ENCODE measurements around the gene SGSH. TPM values are rescaled to one million over a fixed set of nuclear protein-coding genes. Genes with fewer than 3 reads are reported as not detected.

The SGSH gene
- total RNA-seq, 1 experiment from 2014 or later = 42.8 TPM

GRCh38 chr17:80246726-80247125 is 26.6 kb upstream of the SGSH start:
- H3K9me3 Mint-ChIP-seq (ENCODE audit: unreplicated experiment) = no peaks in the 10 kb centered on the region
- H3K27ac Mint-ChIP-seq (ENCODE audit: unreplicated experiment) = no peak overlapping the region
- Histone ChIP-seq H3K4me1 (no peaks in the 10 kb centered on the region), H3K27me3 (replicated peaks; ENCODE audit: control insufficient read depth, insufficient read depth, low read length) (no peaks in the 10 kb centered on the region), H3K4me3 (ENCODE audit: low read depth, low read length) (no peak overlapping the region), H3K9me3 (no peaks in the 10 kb centered on the region), H3K36me3 (ENCODE audit: control insufficient read depth, insufficient read depth, low read length) (0 out of 2 replicates have a peak, but pooled peaks cover 2% of the 10 kb centered on the region)
- intact Hi-C loops (cut with micrococcal nuclease; ENCODE audit: unreplicated experiment) = no loop called here
- H3K4me3 Mint-ChIP-seq (ENCODE audit: unreplicated experiment) = no peak overlapping the region
- TF ChIP-seq CTCF (IDR thresholded peaks at IDR 0.05; ENCODE audit: insufficient read depth in 1 of 2, low read depth in 1 of 2, low read length in 1 of 2, severe bottlenecking in 1 of 2, unreplicated experiment in 1 of 2) = no peak
- H3K4me1 Mint-ChIP-seq (ENCODE audit: low read depth, unreplicated experiment) = no peaks in the 10 kb centered on the region
- CTCF ChIA-PET = no interaction called here
- no peak for DNase-seq
- no TSS peak for BruUV-seq (replicated peaks)
- peaks cover 7% of the 10 kb centered on the region for H3K36me3 Mint-ChIP-seq (ENCODE audit: insufficient read depth, unreplicated experiment)
- H3K27me3 Mint-ChIP-seq (ENCODE audit: insufficient read depth, unreplicated experiment) = no peaks in the 10 kb centered on the region
- POLR2A ChIA-PET = no interaction called here

GRCh38 chr17:80246266-80246681 is 26.1 kb upstream of the SGSH start:
- CTCF ChIA-PET = no interaction called here
- Mint-ChIP-seq H3K4me1 (ENCODE audit: low read depth, unreplicated experiment) (no peaks in the 10 kb centered on the region), H3K27ac (ENCODE audit: unreplicated experiment) (no peak overlapping the region), H3K4me3 (ENCODE audit: unreplicated experiment) (no peak overlapping the region), H3K27me3 (ENCODE audit: insufficient read depth, unreplicated experiment) (no peaks in the 10 kb centered on the region), H3K9me3 (ENCODE audit: unreplicated experiment) (no peaks in the 10 kb centered on the region), H3K36me3 (ENCODE audit: insufficient read depth, unreplicated experiment) (peaks cover 12% of the 10 kb centered on the region)
- POLR2A ChIA-PET = no interaction called here
- TF ChIP-seq CTCF (IDR thresholded peaks at IDR 0.05; ENCODE audit: insufficient read depth in 1 of 2, low read depth in 1 of 2, low read length in 1 of 2, severe bottlenecking in 1 of 2, unreplicated experiment in 1 of 2) = no peak
- DNase-seq = no peak
- Histone ChIP-seq H3K36me3 (ENCODE audit: control insufficient read depth, insufficient read depth, low read length) (0 out of 2 replicates have a peak, but pooled peaks cover 2% of the 10 kb centered on the region), H3K4me3 (ENCODE audit: low read depth, low read length) (no peak overlapping the region), H3K9me3 (no peaks in the 10 kb centered on the region), H3K4me1 (no peaks in the 10 kb centered on the region), H3K27me3 (replicated peaks; ENCODE audit: control insufficient read depth, insufficient read depth, low read length) (no peaks in the 10 kb centered on the region)
- intact Hi-C loops (cut with micrococcal nuclease; ENCODE audit: unreplicated experiment) = no loop called here
- no TSS peak for BruUV-seq (replicated peaks)

GRCh38 chr17:80245566-80246265 is 25.6 kb upstream of the SGSH start:
- Histone ChIP-seq H3K4me1 (no peaks in the 10 kb centered on the region), H3K9me3 (no peaks in the 10 kb centered on the region), H3K27me3 (replicated peaks; ENCODE audit: control insufficient read depth, insufficient read depth, low read length) (no peaks in the 10 kb centered on the region), H3K4me3 (ENCODE audit: low read depth, low read length) (no peak overlapping the region), H3K36me3 (ENCODE audit: control insufficient read depth, insufficient read depth, low read length) (0 out of 2 replicates have a peak, but pooled peaks cover 2% of the 10 kb centered on the region)
- Mint-ChIP-seq H3K27me3 (ENCODE audit: insufficient read depth, unreplicated experiment) (no peaks in the 10 kb centered on the region), H3K27ac (ENCODE audit: unreplicated experiment) (no peak overlapping the region), H3K4me3 (ENCODE audit: unreplicated experiment) (no peak overlapping the region), H3K9me3 (ENCODE audit: unreplicated experiment) (no peaks in the 10 kb centered on the region), H3K4me1 (ENCODE audit: low read depth, unreplicated experiment) (no peaks in the 10 kb centered on the region), H3K36me3 (ENCODE audit: insufficient read depth, unreplicated experiment) (peaks cover 14% of the 10 kb centered on the region)
- ChIA-PET POLR2A (no interaction called here), CTCF (interaction anchor here (0.5 kb wide), 1 partner anchor 406 kb away, joined by 6 read pairs; the partner anchor contains the start of gene CBX4)
- BruUV-seq (replicated peaks) = no TSS peak
- TF ChIP-seq CTCF (IDR thresholded peaks at IDR 0.05; ENCODE audit: insufficient read depth in 1 of 2, low read depth in 1 of 2, low read length in 1 of 2, severe bottlenecking in 1 of 2, unreplicated experiment in 1 of 2) = no peak
- DNase-seq = no peak
- intact Hi-C loops (cut with micrococcal nuclease; ENCODE audit: unreplicated experiment) = no loop called here

Data from Caco-2 (cell line).